IPS-NIHi11 (cell line): ENCODE measurements around the gene WDTC1.
A peak's percentile ranks its signal among the peaks of the same experiment; 100 is the strongest.
"Not testable (repeated sequence)": the region's sequence is repeated elsewhere in the genome, so short reads cannot be mapped to it uniquely, and the experiment has no call there.

Source experiments
- DNase-seq: peaks from one replicate; pipeline ENCODE4 v3.0.0; 2012; ENCODE audit warnings: mixed read lengths, low spot score

WDTC1 gene

DNA sequence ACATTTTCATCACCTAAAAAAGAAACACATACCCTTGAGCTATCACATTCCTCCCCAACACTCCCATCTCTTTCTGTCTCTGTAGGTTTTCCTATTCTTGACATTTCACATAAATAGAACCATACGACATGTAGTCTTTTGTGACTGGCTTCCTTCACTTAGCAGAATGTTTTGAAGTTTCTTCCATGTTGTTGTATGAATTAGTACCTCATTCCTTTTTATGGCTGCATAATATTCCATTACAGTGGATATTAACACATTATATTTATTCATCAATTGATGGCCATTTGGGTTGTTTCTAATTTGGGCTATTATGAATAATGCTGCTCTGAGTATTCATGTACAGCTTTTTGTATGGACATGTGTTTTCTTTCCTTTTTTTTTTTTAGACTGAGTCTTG, 11.8 kb downstream of the WDTC1 start:
- DNase-seq: no peak

DNA sequence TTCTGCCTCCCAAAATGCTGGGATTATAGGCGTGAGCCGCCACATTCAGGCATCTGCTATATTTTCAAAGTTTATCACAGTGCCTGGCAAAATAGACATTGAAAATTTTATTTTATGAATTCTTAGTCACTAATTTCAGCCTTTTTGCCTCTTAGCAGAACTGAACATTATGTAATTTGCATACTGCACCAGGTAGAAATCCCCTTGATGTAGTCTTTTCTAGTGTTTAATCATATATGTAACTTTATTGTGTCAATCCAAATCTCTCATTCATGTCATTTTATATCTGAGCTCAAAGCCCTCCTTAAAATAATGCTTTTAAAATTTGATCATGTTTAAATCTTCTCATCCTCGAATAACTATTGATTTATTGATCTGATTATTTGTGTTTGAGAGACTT, 19.2 kb downstream of the WDTC1 start:
- DNase-seq: no peak

DNA sequence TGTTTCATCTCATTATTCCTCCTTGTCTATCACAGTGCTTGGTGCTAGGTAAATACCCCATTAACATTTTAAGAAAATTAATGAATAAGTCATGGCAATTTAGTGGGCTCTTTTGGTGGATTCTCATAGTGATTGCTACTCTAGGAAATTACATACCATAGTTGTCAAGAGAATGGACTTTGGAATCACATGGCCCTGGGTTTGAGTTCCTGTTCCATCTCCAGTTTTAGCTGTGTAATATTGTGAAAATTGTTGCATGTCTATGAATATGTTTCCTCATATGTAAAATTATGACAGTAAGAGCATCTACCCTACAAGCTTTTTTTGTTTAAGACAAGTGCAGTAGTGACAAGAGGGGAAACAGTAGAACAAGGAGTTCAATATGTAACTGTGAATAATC, 20.7 kb downstream of the WDTC1 start:
- DNase-seq: no peak

DNA sequence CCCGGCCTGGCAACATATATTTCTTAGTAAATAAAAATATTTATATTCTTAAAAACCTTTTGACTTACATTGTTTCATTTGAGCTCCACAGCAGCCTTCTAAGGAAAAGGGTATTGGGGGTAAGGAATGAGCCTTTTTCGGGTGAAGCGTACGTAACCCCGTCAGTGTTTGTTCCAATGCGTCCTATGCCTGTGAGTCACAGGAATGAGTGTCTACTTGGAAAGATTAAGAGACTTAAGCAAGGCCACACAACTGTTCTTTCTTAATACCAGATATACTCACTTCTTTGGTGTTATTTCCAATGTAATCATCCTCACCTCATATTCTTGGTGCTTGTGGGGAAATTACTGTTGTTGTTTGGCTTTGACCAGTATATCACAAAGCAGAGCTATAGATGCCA, 22.7 kb downstream of the WDTC1 start:
- no peak for DNase-seq

DNA sequence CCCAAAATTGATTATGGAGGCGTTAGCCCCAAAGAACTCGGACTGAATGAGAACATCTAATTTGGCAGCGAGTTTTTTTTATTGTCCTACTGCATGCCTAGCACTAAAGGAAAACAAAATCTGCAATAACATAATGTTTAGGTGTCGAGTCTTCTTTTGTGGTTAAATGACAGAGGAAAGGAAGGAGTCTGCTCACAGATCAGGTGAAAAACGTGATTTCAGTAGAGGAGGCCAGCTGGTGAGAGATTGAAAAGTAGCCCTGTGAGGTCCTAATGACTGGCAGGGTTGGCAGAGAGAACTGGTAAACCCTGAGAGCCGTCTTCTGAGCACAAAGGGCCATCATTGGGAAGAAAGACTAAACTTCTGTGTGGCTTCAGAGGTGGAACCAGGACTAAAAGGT, 24.2 kb downstream of the WDTC1 start:
- DNase-seq: no peak

DNA sequence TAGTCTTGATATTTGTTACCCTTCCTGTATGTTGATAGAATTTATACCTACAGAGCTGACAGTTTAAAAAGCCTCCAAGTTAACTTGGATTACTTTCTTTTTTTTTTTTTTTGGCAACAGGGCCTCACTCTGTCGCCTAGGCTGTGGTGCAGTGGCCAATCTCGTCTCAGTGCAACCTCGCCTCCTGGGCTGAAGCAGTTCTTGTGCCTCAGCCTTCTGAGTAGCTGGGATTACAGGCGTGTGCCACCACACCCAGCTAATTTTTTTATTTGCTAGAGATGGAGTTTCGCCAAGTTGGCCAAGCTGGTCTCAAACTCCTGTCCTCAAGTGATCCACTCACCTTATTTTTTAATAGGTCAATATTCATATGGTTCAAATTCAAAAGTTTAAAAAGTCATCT, 32.7 kb downstream of the WDTC1 start:
- no peak for DNase-seq

DNA sequence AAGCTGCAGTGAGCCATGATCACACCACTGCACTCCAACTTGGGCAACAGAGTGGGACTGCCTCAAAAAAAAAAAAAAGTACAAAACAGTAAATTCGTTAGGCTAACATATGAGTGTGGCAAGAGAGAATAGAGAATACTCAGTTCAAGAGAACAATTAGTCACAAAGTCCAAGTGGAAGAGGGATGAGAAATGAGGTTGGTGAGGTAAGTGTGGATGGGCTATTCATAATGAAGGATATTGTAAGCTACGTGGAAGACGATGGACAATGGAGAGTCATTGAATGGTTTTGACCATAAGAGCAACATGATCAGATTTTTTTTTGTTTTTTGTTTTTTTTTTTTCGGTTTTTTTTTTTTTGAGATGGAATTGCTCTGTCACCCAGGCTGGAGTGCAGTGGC, 34.8 kb downstream of the WDTC1 start:
- no peak for DNase-seq

DNA sequence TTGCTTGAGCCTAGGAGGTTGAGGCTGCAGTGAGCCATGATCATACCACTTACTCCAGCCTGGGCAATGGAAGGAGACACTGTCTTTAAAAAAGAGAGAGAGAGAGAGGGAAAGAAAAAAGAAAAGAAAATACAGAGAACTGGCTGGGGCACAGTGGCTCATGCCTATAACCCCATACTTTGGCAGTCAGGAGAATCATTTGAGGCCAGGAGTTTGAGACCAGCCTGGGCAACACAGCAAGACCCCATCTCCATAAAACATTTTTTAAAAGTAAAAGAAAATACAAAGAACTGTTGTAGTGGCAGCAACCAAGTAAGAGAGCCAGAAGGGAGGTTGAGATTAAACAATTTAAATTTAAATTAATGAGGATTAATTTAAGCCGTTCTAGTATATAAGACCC, 39.8 kb downstream of the WDTC1 start:
- DNase-seq: no peak

DNA sequence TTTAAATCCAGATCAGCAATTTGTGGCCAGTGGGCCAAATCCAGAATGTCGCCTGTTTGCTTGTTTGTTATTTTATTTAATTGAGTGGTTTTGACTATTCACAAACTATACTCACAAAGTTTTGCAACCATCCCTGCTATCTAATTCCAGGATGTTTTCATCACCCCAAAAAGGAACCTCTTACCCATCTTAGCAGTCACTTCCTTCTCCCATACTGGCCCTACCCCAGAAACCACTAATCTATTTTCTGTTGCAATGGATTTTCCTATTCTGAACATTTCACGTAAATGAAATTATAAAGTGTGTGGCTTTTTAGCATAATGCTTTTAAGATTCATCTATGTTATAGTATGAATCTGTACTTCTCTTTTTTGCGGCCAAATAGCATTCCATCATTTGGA, 41.3 kb downstream of the WDTC1 start:
- DNase-seq: no peak

DNA sequence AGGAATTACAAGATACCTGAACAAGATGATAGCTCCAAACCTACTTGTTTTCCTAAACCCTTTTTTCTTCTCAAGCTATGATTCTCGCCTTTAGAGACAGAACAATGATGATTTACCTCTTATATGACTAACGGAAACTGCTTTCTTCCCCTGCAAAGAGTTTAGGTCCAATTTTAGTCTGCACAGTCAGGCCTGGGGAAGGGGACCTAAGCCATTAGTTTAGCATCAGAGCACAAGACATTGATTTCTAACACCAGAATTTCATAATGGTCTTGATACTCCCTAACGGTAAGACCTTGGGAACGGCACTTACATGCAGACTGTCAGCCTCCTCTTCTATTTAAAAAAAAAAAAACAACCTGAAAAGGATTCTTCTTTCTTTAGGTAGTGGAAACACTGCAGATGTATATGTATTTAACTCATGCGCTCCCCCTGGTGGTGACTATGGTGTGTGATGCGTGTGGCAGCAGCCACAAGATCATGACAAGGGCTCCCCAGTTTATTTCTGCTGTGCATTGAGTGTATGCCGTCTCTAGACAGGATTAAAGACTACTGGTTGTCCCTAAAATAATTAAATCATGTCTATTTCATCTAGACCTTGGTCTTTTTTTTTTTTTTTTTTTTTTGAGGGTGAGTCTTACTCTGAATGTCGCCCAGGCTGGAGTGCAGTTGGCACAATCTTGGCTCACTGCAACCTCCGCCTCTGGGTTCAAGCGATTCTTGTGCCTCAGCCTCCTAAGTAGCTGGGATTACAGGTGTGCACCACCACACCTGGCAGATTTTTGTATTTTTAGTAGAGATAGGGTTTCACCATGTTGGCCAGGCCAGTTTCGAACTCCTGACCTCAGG, 50.2 kb downstream of the WDTC1 start:
- peak; percentile 93 for DNase-seq

DNA sequence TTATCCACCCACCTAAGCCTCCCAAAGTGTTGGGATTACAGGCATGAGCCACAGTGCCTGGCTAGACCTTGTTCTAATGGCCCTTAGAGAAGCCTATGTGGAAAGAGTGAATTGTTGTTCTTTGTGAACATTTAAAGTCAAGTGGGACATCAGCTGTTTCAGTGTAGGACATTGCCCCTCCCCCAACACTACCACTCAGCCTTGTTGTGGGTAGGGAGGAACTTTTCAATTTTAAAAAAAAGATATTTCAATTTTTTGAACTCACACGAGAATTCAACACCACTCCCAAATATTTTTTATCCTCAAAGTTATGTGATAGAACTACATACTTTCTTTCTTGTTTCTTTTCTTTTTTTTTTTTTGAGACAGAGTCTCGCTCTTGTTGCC, 50.8 kb downstream of the WDTC1 start:
- no peak for DNase-seq

DNA sequence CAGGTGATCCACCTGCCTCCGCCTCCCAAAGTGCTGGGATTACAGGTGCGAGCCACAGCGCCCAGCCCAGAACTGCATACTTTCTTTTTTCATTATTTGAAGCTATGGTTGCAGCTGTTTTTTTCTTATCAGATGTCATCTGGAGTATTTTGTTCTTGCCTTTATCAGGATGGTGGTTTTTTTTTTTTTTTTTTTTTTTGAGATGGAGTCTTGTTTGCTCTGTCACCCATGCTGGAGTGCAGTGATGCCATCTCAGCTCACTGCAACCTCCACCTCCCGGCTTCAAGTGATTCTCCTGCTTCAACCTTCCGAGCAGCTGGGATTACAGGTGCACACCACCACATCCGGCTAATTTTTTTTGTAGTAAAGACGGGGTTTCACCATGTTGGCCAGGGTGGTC, 51.4 kb downstream of the WDTC1 start:
- not testable (repeated sequence) for DNase-seq

DNA sequence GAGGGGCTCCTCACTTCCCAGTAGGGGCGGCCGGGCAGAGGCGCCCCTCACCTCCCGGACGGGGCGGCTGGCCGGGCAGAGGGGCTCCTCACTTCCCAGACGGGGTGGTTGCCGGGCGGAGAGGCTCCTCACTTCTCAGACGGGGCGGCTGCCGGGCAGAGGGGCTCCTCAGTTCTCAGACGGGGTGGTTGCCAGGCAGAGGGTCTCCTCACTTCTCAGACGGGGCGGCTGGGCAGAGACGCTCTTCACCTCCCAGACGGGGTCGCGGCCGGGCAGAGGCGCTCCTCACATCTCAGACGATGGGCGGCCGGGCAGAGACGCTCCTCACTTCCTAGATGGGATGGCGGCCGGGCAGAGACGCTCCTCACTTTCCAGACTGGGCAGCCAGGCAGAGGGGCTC, 54.7 kb downstream of the WDTC1 start:
- not testable (repeated sequence) for DNase-seq

DNA sequence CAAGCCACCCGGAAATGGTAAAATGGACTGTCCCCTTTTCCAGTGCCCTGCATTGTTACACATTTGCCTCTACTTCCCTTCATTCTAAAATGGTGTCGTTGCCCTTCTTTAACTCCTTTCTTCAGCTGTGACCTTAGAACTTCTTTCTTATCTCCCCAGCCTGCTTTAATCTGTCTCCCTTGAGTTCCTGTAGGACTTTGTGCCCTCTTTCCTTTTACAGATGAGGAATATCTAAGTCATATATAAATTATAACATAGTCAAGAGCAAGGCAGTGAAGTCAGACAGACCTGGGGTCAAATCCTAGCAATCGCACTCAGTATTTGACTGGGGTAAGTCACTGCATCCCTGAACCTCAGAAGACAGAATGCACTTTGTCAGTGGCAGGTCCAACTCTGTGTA, 56.1 kb downstream of the WDTC1 start:
- no peak for DNase-seq

DNA sequence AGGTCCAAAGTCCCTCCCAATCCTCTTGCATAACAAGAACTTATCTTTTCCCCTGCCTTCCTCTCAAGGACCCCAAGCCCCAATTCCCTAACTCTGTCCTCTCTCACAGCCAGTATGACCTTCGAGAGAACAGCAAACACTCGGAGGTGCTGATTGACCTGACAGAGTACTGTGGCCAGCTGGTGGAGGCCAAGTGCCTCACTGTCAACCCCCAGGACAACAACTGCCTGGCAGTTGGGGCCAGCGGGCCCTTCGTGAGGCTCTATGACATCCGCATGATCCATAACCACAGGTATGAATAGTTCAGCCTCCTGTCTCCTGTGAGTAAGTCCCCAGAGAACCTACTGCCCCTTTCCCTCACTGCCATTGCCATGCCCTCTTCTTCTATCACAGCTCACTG, 57.7 kb downstream of the WDTC1 start:
- no peak for DNase-seq

DNA sequence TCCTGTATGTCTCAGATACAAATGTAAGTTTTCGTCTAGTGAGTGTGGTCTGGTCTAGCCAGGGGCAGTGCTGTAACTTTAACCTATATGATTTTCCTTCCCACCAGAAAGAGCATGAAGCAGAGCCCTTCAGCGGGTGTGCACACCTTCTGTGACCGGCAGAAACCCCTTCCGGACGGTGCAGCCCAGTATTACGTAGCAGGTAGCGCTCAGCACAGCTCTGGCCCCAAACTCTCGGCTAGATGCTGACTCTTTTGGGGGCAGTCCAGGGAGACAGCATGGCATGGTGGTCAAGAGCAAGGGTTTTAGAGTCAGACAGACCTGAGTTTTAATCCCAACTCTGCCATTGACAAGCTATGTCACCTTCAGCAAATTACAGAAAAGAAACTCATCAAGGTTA, 59.5 kb downstream of the WDTC1 start:
- DNase-seq: no peak

DNA sequence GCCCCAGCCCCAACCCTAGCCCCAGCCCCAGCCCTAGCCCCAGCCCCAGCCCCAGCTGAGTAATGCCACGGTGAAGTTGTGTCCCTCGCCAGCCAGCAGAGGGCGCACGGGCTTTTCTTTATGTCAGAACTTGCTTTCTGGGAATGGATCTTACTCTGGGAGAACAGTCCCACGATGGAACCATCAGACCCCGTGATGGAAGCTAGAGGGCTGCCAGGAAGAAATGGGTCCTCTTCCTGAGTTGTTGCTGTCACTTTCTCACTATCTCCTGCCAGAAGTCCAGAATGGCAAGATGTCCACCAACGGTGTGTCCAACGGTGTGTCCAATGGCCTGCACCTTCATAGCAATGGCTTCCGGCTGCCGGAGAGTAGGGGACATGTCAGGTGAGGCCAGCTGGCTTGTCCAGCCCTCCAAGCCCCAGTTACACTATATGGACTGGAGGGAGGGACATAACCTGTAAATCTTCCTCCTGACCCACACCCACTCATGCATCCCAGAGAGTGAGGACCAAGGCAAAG, 62.4 kb downstream of the WDTC1 start:
- peak; percentile 75 for DNase-seq

DNA sequence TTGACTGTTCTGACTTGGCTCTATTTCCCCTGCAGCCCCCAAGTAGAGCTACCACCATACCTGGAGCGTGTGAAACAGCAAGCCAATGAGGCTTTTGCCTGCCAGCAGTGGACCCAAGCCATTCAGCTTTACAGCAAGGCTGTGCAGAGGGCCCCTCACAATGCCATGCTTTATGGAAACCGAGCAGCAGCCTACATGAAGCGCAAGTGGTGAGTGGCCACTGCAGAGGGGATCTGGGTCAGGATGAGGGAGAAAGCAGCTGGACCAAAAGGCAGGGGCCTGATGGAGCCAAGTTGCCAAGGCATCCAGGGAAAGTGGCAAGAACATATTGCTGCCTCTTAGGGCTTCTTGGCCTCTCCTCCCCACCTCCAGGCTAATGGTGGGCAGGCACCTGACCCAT, 63.5 kb downstream of the WDTC1 start:
- DNase-seq: no peak

DNA sequence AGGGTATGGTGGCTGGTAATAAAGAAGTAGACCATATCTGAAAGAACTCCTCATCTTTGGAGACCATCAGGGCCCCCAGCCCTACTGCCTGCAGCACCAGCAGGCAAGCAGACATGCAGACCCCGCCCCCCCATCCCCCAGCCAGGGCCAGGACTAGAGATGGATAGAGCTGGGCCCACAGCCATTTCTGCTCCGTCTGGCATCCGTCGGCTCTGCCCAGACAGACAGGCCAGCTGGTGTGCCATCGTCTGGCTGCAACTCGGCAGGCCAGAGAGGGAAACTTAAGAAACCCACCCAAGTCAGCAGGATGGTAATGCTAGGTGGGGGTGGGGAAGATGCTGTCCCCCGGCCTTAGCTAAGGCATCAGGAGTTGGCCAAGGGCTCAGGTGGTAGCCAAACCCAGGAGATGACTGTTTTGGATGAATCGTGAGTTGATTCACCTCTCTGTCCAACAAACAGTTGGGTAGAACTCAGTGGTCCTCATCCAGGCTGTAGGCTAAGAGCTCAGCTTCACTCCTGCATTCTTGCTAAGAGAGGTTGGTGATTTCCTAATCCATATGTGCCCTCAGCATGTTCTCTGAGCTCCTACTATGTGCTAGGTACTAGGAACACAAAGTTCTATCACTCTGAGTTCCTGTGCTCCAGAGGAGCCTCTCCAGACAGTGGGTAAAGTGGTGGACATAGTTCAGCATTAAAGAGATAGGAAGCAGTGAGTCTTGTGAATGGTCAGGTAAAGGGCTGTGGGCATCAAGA, 64.4 kb downstream of the WDTC1 start:
- DNase-seq: no peak

DNA sequence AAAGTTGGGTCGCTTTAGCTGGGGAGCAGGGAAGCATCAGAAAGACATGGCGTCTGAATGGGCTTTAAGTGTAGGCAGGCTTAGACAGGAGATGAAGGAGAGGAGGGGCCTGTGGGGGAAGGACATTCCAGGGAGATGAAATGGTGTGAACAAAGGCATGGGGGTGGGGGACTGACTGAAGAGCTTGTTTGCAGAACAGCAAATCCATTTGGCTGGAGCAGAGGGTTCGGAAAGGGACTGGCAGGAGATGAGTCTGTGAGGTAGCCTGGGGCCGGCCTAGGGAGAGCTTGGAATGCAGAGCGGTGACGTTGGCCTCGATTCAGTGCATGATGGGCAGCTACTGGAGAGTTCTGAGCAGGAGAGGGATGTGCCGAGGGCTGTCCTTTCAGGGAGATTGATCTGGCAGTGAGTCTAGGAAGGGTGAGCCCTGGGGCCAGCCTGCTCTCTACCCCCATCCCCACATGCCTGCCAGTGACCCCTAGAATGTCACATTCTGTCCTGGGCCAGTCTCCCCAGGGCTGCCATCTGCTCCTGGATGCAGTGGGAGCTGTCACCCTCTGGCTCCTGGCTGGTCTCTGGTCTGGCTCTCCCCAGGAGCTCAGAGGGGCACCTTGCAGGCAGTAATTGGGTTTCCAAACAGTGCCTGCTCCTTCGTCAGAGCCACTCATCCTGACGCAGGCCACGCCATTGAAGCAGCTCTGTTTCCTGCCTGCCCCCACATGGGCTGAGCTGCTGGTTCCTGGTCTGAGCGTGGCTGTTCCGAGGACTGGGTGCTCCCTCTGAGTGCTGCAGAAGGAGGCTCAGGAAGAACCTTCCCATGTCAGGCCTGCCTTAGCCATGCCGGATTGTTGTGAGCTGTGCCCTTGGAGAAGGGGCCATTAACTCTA, 65.2 kb downstream of the WDTC1 start:
- DNase-seq: peak; percentile 62

DNA sequence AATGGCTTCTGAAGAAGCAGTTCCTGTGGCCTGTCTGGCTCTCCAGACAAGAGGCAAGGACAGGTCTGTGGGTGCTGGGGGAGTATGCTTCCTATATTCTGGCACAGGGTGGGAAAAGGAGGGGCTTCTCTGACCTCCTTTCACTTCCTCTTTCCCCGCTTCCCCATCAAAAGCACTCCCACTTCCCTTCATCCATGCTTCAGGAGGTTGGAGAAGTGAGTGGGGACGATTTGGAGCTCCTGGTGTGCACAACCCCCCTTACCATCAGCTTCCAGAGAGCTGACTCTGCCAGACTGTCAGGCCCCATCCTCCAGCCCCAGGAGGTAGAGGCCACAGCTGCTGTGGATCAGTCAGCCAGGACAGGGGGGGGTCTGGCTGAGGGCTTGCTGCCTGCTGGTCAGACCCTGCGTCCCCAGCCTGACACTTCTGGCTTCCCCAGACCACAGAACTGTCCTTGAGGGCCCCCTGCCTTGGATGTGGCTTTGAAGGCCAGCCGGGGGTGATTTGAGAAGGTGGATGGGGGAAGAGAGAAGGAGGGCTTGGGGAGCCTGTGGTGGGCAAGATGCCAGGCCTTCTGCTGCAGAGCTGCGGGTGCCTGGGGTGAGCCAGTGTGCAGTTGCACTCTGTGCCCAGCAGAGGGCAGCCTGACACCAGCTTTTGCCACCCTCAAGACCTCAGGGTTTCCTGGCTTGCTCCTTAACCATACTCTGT, 66.1 kb downstream of the WDTC1 start:
- DNase-seq: peak; percentile 89

DNA sequence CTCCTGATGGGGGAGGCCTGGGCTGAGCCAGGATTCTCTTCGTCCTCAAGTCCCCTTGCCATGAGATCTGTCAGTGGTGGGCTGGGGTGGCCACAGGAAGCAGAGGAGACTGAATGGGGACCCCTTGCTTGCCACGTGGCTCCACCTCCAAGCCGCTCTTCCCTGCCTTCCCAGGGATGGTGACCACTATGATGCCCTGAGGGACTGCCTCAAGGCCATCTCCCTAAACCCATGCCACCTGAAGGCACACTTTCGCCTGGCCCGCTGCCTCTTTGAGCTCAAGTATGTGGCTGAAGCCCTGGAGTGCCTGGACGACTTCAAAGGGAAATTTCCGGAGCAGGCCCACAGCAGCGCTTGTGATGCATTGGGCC, 66.6 kb downstream of the WDTC1 start:
- DNase-seq: no peak
